ENCODE data around the gene GPC6.

GPC6 gene

DNA sequence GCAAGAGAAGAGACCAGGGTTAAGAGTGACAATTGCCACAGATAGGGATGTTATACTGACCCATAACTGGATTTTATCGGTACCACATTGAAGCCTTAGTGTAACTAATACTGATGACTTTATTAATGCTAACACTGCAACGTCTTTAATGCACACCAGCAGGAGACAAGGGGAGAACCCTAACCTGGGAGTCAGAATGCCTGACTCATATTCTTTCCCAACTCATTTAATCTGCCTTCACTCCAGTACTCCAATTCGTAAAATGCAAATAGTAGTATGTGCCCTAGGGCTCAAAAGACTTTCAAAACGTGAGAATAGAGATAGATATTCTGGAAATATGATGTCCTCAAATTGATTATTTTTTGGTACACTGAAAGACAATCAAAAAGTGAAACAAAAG, 62.4 kb downstream of the GPC6 start:
- POLR2A ChIA-PET: no interaction called here
- H3K4me3 ChIP-seq (ENCODE audit: low read depth, low read length): no peak overlapping the region
- TF ChIP-seq, protein P1, sequence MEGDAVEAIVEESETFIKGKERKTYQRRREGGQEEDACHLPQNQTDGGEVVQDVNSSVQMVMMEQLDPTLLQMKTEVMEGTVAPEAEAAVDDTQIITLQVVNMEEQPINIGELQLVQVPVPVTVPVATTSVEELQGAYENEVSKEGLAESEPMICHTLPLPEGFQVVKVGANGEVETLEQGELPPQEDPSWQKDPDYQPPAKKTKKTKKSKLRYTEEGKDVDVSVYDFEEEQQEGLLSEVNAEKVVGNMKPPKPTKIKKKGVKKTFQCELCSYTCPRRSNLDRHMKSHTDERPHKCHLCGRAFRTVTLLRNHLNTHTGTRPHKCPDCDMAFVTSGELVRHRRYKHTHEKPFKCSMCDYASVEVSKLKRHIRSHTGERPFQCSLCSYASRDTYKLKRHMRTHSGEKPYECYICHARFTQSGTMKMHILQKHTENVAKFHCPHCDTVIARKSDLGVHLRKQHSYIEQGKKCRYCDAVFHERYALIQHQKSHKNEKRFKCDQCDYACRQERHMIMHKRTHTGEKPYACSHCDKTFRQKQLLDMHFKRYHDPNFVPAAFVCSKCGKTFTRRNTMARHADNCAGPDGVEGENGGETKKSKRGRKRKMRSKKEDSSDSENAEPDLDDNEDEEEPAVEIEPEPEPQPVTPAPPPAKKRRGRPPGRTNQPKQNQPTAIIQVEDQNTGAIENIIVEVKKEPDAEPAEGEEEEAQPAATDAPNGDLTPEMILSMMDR (IDR thresholded peaks at IDR 0.05; ENCODE audit: insufficient read depth, low read length, missing control alignments): no peak
- CTCF ChIA-PET: no interaction called here
- DNase-seq (ENCODE audit: low read depth, low spot score): no peak

DNA sequence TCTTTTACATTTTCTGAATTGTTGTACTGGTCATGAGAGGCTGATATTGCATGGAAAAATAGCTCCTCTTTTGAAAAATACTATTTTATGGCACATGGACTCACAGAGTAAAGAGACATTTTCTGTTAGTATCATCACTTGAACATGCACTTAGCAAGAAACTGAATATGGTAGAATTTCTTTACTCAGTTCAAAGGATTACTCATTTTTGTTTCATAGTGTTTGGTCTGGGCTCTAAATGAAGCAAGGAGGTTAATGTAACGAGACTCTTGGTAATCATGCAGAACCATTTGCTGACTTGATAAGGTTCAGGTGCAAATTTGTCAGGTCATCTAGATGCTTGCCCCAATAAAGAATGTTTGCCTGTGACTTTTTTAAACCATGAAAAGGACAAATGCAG, 63.2 kb downstream of the GPC6 start:
- no peak overlapping the region for H3K4me3 ChIP-seq (ENCODE audit: low read depth, low read length)
- ChIA-PET CTCF (no interaction called here), POLR2A (no interaction called here)
- no peak for DNase-seq (ENCODE audit: low read depth, low spot score)
- TF ChIP-seq, protein P1 (IDR thresholded peaks at IDR 0.05; ENCODE audit: insufficient read depth, low read length, missing control alignments): no peak

DNA sequence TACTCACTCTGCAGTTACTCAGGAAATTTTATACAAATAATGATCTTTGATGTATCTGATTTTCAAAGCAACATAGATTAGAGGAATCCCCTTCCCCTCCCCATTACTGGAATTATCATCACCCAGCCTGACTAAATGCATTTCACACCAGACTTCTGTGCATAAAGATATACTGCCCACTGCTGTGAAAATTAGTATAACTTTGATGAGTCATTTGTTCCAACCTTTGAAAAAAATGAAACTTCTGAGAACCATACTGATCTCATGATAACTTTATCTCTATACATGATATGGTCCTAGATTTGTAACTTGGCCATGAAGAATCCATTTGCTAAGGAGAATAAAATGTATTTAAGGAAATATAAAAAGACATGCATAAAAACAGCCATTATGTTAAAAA, 63.9 kb downstream of the GPC6 start:
- POLR2A ChIA-PET: no interaction called here
- CTCF ChIA-PET: no interaction called here
- TF ChIP-seq, protein P1 (IDR thresholded peaks at IDR 0.05; ENCODE audit: insufficient read depth, low read length, missing control alignments): no peak
- H3K4me3 ChIP-seq (ENCODE audit: low read depth, low read length): no peak overlapping the region
- DNase-seq (ENCODE audit: low read depth, low spot score): no peak

DNA sequence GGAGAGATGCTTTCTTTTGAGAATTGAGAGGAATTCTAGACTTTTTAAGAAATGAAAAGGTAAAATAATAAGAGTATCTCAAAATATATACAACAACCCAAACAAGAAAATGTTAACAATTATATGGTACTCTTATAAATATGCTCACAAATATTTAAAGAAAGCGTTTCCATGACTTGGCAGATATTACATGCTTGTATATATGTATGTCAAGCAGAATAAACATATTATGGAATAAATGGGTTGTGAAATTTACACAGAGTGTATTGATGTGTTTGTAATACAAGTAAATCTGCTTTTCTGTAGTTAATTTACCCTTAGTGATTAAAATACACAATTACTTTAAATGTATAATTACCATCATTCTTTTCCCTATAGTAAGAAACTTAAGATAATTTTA, 65.8 kb downstream of the GPC6 start:
- POLR2A ChIA-PET: no interaction called here
- no peak for DNase-seq (ENCODE audit: low read depth, low spot score)
- TF ChIP-seq, protein P1 (IDR thresholded peaks at IDR 0.05; ENCODE audit: insufficient read depth, low read length, missing control alignments): no peak
- no peak overlapping the region for H3K4me3 ChIP-seq (ENCODE audit: low read depth, low read length)
- CTCF ChIA-PET: no interaction called here

DNA sequence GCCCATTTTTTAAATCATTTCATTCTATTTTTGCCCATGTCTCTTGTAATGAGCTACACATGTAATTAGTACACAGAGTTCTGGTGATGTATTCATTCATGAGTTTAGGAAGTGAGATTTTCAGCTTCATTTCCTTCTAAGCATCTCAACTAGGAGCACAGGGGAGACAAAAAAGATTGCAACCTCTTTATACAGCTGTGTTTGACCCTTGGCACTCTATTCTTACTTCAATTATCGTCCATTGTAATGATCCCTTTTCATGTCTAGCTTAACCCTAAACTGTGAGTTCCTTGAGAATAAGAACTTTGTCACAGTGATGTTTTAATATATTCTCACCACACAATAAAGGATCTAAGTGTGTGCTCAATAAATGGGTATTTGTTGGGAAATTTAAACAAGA, 67.1 kb downstream of the GPC6 start:
- TF ChIP-seq, protein P1 (IDR thresholded peaks at IDR 0.05; ENCODE audit: insufficient read depth, low read length, missing control alignments): no peak
- ChIA-PET POLR2A (no interaction called here), CTCF (no interaction called here)
- DNase-seq (ENCODE audit: low read depth, low spot score): no peak
- no peak overlapping the region for H3K4me3 ChIP-seq (ENCODE audit: low read depth, low read length)

DNA sequence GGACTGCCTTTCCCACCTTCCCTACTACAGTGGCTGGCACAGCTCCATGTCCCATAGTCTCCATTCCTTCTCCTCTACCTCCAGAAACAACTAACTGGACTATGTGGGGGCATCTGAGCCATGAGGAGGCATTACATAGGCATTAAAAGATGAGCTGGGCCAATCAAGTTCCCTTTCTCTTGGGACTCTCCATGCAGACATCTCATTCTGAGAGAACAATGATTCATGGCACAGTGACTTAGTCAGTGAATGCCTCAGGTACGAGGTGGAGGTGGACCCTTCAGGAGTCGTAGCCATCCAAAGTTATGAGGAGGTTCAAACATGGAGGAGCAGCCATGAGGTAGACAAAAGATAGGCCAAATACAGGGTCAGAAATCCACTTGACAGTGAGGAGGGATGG, 70.0 kb downstream of the GPC6 start:
- ChIA-PET POLR2A (no interaction called here), CTCF (interaction anchor here (1.3 kb wide), 1 partner anchor 10 kb away, joined by 3 read pairs; no protein-coding TSS in a partner anchor)
- TF ChIP-seq, protein P1 (IDR thresholded peaks at IDR 0.05; ENCODE audit: insufficient read depth, low read length, missing control alignments): no peak
- DNase-seq (ENCODE audit: low read depth, low spot score): no peak
- H3K4me3 ChIP-seq (ENCODE audit: low read depth, low read length): no peak overlapping the region

Measured in AG04449 (cell line).